Peyer's patch (tissue), 4 donors: ENCODE data around the gene PDK2.

Source experiments
- CTCF ChIP-seq, 6 experiments: fragments of 450-650 bp in 4 of 6; fragments of 200-600 bp in 2 of 6; sonication (generic) in 1 of 6; IDR thresholded peaks; one replicate each; pipeline ENCODE4 v1.5.1; 2017 to 2019; ENCODE audit warnings: antibody characterized with exemption in 6 of 6, mild to moderate bottlenecking in 3 of 6, moderate library complexity in 1 of 6
- POLR2A ChIP-seq, 2 donors: fragments of 450-650 bp; IDR thresholded peaks; one replicate each; pipeline ENCODE4 v1.5.1; 2017; ENCODE audit warnings: antibody characterized with exemption in 2 of 2, mild to moderate bottlenecking in 2 of 2, moderate library complexity in 2 of 2

- TF ChIP-seq CTCF (IDR thresholded peaks at IDR 0.05) = no peak
- peak; percentile 27 to 69 for TF ChIP-seq POLR2A (IDR thresholded peaks at IDR 0.05)
Observed at GRCh38 chr17:50102164-50102991, 7.2 kb downstream of the PDK2 start.
